SJCRH30 (cell line): ENCODE data around the gene ADPRS. TPM values are rescaled to one million over a fixed set of nuclear protein-coding genes. Genes with fewer than 3 reads are reported as not detected.

Source experiments
- DNase-seq, 2 experiments: peaks; one replicate each; pipeline ENCODE4 v3.0.0-alpha.2; 2015 to 2020
- H3K27ac ChIP-seq: fragments of 250-450 bp; sonication (Bioruptor Pico); 2 replicates; pipeline ENCODE4 v1.5.1; 2020; ENCODE audit warnings: mild to moderate bottlenecking, moderate library complexity
- H3K27me3 ChIP-seq: fragments of 250-450 bp; sonication (Bioruptor Pico); 2 replicates; pipeline ENCODE4 v1.5.1; 2020; ENCODE audit warnings: mild to moderate bottlenecking, moderate library complexity
- H3K36me3 ChIP-seq: fragments of 250-450 bp; sonication (Bioruptor Pico); 2 replicates; pipeline ENCODE4 v1.5.1; 2020; ENCODE audit warnings: mild to moderate bottlenecking, moderate library complexity
- H3K4me1 ChIP-seq: fragments of 250-450 bp; sonication (Bioruptor Pico); 2 replicates; pipeline ENCODE4 v1.5.1; 2020; ENCODE audit warnings: mild to moderate bottlenecking, moderate library complexity
- H3K4me3 ChIP-seq: fragments of 250-450 bp; sonication (Bioruptor Pico); 2 replicates; pipeline ENCODE4 v1.5.1; 2020; ENCODE audit warnings: mild to moderate bottlenecking, moderate library complexity
- H3K9me3 ChIP-seq: fragments of 250-450 bp; sonication (Bioruptor Pico); replicated peaks from 2 replicates; pipeline ENCODE4 v1.5.1; 2020; ENCODE audit warnings: mild to moderate bottlenecking, moderate library complexity
- total RNA-seq: library from RNA; depleted of rRNA; stranded (reverse); fragments of >200 nt; shearing (Covaris generic); gene quantifications from 2 replicates; pipeline ENCODE4 v1.2.3, GENCODE V29; 2014; rRNA removed

Gene ADPRS
- total RNA-seq, 1 experiment from 2014 or later: 26.7 TPM

GRCh38 chr1:36142121-36142520 is 53.4 kb downstream of the ADPRS start:
- Histone ChIP-seq H3K36me3 (peaks cover 20% of the 10 kb centered on the region), H3K27me3 (no peaks in the 10 kb centered on the region), H3K4me3 (no peak overlapping the region), H3K4me1 (no peaks in the 10 kb centered on the region), H3K27ac (no peak overlapping the region), H3K9me3 (no peaks in the 10 kb centered on the region)
- no peak for DNase-seq

DNA sequence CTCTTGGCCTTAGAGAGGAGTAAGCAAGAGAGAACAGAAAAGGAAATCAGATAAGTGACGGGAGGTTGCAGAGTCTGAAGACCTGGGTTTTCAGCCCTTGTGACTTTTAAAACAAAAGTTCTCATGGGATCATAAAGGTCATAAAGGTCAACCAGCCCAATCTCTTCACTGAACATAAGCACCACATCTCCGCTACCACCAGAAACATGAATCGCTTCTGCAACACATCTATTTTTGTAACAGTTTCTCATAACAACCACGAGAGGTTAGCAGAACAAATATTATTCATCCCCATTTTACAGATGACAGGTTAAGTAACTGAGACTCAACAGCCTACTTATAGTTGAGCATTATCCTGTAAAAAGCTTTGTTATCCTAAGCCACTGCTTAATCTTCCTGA is 54.7 kb downstream of the ADPRS start:
- no peaks in the 10 kb centered on the region for H3K27me3 ChIP-seq
- peaks cover 14% of the 10 kb centered on the region for H3K36me3 ChIP-seq
- no peak for DNase-seq

More for the DNA sequence above, 54.7 kb downstream of the ADPRS start:
- Histone ChIP-seq H3K4me1 (no peaks in the 10 kb centered on the region), H3K9me3 (no peaks in the 10 kb centered on the region), H3K27ac (no peak overlapping the region), H3K4me3 (no peak overlapping the region)

Other genes starting within 250 kb of the ADPRS start
- gene AGO1, start 205.7 kb upstream of the ADPRS start, total RNA-seq: 33.3 and 35.1 TPM in 2 replicates
- 30.4 and 36.4 TPM in 2 replicates for gene AGO3, start 157.8 kb upstream of the ADPRS start, total RNA-seq
- gene TEKT2, start 4.8 kb upstream of the ADPRS start, total RNA-seq: 0.15 TPM in 1 of 2 replicates, not detected in the other
- gene COL8A2, start 36.3 kb downstream of the ADPRS start, total RNA-seq: 0.45 and 0.51 TPM in 2 replicates
- gene TRAPPC3, start 60.6 kb downstream of the ADPRS start, total RNA-seq: 76.0 and 78.6 TPM in 2 replicates
- 91.2 and 96.2 TPM in 2 replicates for gene MAP7D1, start 67.3 kb downstream of the ADPRS start, total RNA-seq
- 103 and 131 TPM in 2 replicates for gene THRAP3, start 135.6 kb downstream of the ADPRS start, total RNA-seq
- gene SH3D21, start 217.5 kb downstream of the ADPRS start, total RNA-seq: 0.48 and 1.4 TPM in 2 replicates
- gene EVA1B, start 234.8 kb downstream of the ADPRS start, total RNA-seq: 5.8 and 6.9 TPM in 2 replicates